Endodermal cell (in vitro differentiated cells): Measurements from ENCODE around the gene ELL. TPM values are rescaled to one million over a fixed set of nuclear protein-coding genes. Genes with fewer than 3 reads are reported as not detected.
A peak's percentile ranks its signal among the peaks of the same experiment; 100 is the strongest.

Experiments used
- DNase-seq: peaks from one replicate; pipeline ENCODE4 v3.0.0-alpha.2; 2017
- H3K27ac ChIP-seq: 2 replicates; pipeline ENCODE4 v1.5.1; 2013; ENCODE audit warnings: mild to moderate bottlenecking, low read depth, low read length, moderate library complexity
- H3K27me3 ChIP-seq: 2 replicates; pipeline ENCODE4 v1.6.1; 2013; ENCODE audit warnings: mild to moderate bottlenecking, low read length, moderate library complexity; ENCODE audit not compliant: insufficient read depth, control insufficient read depth, poor library complexity, severe bottlenecking
- H3K36me3 ChIP-seq: 2 replicates; pipeline ENCODE4 v1.7.0; 2013; ENCODE audit warnings: mild to moderate bottlenecking, low read length, moderate library complexity; ENCODE audit not compliant: control insufficient read depth, insufficient read depth
- H3K4me1 ChIP-seq: one replicate; pipeline ENCODE4 v1.7.0; 2013; ENCODE audit warnings: low read length; ENCODE audit not compliant: control insufficient read depth, insufficient read depth
- H3K4me3 ChIP-seq: 2 replicates; pipeline ENCODE4 v1.5.1; 2013; ENCODE audit warnings: mild to moderate bottlenecking, low read length, moderate library complexity
- H3K9ac ChIP-seq: 2 replicates; pipeline ENCODE4 v1.6.1; 2013; ENCODE audit warnings: mild to moderate bottlenecking, low read length, moderate library complexity; ENCODE audit not compliant: poor library complexity, severe bottlenecking; ENCODE audit errors: extremely low read depth
- H3K9me3 ChIP-seq: 2 replicates; pipeline ENCODE4 v1.6.1; 2013; ENCODE audit warnings: mild to moderate bottlenecking, low read length, moderate library complexity; ENCODE audit not compliant: control insufficient read depth
- H3K27ac Mint-ChIP-seq: 2 replicates; pipeline ENCODE4 v1.8.0; 2020; ENCODE audit warnings: mixed read lengths
- H3K27me3 Mint-ChIP-seq: 2 replicates; pipeline ENCODE4 v1.8.0; 2021; ENCODE audit warnings: mild to moderate bottlenecking, mixed read lengths; ENCODE audit not compliant: insufficient read depth
- H3K36me3 Mint-ChIP-seq: 2 replicates; pipeline ENCODE4 v1.8.0; 2020; ENCODE audit warnings: low read depth, mixed read lengths
- H3K4me1 Mint-ChIP-seq: 2 replicates; pipeline ENCODE4 v1.8.0; 2020; ENCODE audit warnings: mixed read lengths
- H3K4me3 Mint-ChIP-seq: 2 replicates; pipeline ENCODE4 v1.8.0; 2020; ENCODE audit warnings: mild to moderate bottlenecking, moderate library complexity, mixed read lengths
- H3K9me3 Mint-ChIP-seq: 2 replicates; pipeline ENCODE4 v1.8.0; 2020; ENCODE audit warnings: mild to moderate bottlenecking, mixed read lengths
- WGBS, 2 experiments: methylation state at CpG; one replicate each; pipeline versions ENCODE4 v1.1.5 to v1.1.7; 2013; ENCODE audit warnings: missing lambda C conversion rate in 2 of 2, mixed read lengths in 1 of 2; ENCODE audit not compliant: insufficient coverage in 1 of 2, insufficient read length in 1 of 2; 5-methylcytosine and 5-hydroxymethylcytosine counted together
- total RNA-seq, 2 donors: library from RNA; stranded (reverse); fragmentation: NEBNext Ultra II Directional in 1 of 2; extraction: Animal tissue kit (Norgen Biotek cat#: 25700) in 1 of 2; gene quantifications; 2 replicates in 1 of 2; 3 replicates in 1 of 2; pipeline ENCODE4 v1.2.1, GENCODE V29; 2021
- TF ChIP-seq, protein P1 (sequence below): fragments of 200-600 bp; sonication (generic); conservative IDR thresholded peaks from 2 replicates; pipeline ENCODE4 v1.5.0; 2021; ENCODE audit warnings: antibody characterized with exemption, mild to moderate bottlenecking

Gene ELL
- total RNA-seq, 2 donors from 2014 or later = 10.9 to 15.4 TPM

DNA sequence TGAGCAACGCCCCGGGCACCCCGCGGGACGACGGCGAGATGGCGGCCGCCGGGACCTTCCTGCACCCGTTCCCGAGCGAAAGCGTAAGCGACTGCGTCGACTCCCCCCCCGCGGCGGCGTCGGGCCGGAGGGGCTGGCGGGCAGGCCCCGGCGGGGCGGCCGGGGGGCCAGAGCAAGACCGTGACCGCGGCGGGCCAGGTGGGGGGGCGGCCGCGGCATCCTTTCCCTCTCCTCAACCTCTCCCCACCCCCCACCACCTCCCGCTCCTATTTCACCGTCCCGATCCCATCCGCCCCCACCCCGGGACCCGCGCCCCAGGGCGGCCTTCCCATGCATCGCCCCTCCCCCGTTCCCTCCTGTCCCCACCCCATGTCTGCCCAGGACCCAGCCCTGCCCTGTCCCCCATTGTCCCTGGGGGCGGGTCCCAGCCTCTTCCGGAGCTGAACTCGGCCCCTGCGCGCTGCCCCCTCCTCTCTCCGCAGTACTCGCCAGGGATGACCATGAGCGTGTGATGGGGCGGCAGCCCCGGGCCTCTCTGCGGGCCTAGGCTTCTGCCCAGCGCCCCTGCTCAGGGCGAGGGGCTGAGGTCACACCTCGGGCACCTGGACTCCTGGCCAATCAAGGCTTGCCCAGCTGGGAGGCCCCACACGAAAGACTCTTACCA, 88.0 kb downstream of the ELL start:
- Histone ChIP-seq H3K4me3 (no peak overlapping the region), H3K4me1 (peaks cover 13% of the 10 kb centered on the region), H3K9ac (no peak overlapping the region), H3K27me3 (no peaks in the 10 kb centered on the region), H3K36me3 (peaks cover 3% of the 10 kb centered on the region), H3K27ac (peak overlapping the region; percentile 44), H3K9me3 (no peaks in the 10 kb centered on the region)
- H3K4me1 Mint-ChIP-seq = peaks cover 6% of the 10 kb centered on the region
- no peaks in the 10 kb centered on the region for H3K9me3 Mint-ChIP-seq
- WGBS, 2 experiments = 12 to 16% methylated on average over 12 to 56 of the region's 60 CpGs
- peaks cover 3% of the 10 kb centered on the region for H3K27me3 Mint-ChIP-seq
- TF ChIP-seq, protein P1, sequence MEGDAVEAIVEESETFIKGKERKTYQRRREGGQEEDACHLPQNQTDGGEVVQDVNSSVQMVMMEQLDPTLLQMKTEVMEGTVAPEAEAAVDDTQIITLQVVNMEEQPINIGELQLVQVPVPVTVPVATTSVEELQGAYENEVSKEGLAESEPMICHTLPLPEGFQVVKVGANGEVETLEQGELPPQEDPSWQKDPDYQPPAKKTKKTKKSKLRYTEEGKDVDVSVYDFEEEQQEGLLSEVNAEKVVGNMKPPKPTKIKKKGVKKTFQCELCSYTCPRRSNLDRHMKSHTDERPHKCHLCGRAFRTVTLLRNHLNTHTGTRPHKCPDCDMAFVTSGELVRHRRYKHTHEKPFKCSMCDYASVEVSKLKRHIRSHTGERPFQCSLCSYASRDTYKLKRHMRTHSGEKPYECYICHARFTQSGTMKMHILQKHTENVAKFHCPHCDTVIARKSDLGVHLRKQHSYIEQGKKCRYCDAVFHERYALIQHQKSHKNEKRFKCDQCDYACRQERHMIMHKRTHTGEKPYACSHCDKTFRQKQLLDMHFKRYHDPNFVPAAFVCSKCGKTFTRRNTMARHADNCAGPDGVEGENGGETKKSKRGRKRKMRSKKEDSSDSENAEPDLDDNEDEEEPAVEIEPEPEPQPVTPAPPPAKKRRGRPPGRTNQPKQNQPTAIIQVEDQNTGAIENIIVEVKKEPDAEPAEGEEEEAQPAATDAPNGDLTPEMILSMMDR = no peak
- H3K27ac Mint-ChIP-seq = no peak overlapping the region
- DNase-seq = peak; percentile 87
- peaks cover 6% of the 10 kb centered on the region for H3K36me3 Mint-ChIP-seq
- peak overlapping the region; percentile 58 for H3K4me3 Mint-ChIP-seq

- peaks cover 6% of the 10 kb centered on the region for H3K36me3 Mint-ChIP-seq
- TF ChIP-seq, protein P1 = no peak
- H3K4me3 Mint-ChIP-seq = peak overlapping the region; percentile 58
- H3K4me1 Mint-ChIP-seq = peaks cover 2% of the 10 kb centered on the region
- Histone ChIP-seq H3K4me1 (peaks cover 7% of the 10 kb centered on the region), H3K9ac (no peak overlapping the region), H3K36me3 (peaks cover 3% of the 10 kb centered on the region), H3K4me3 (peak overlapping the region; percentile 35), H3K9me3 (no peaks in the 10 kb centered on the region), H3K27ac (no peak overlapping the region), H3K27me3 (no peaks in the 10 kb centered on the region)
- H3K27ac Mint-ChIP-seq = no peak overlapping the region
- H3K27me3 Mint-ChIP-seq = peaks cover 3% of the 10 kb centered on the region
- DNase-seq = peak; percentile 81
- no peaks in the 10 kb centered on the region for H3K9me3 Mint-ChIP-seq
- WGBS, 2 experiments = 25 to 48% methylated on average over 10 to 59 of the region's 59 CpGs
Observed at GRCh38 chr19:18433015-18433691, 88.7 kb downstream of the ELL start.

GRCh38 chr19:18432275-18433014, 89.4 kb downstream of the ELL start:
- Mint-ChIP-seq H3K27ac (peak overlapping the region; percentile 72), H3K36me3 (peaks cover 6% of the 10 kb centered on the region), H3K9me3 (no peaks in the 10 kb centered on the region), H3K4me3 (peak overlapping the region; percentile 58), H3K27me3 (peaks cover 3% of the 10 kb centered on the region), H3K4me1 (peaks cover 2% of the 10 kb centered on the region)
- TF ChIP-seq, protein P1 = no peak
- Histone ChIP-seq H3K4me3 (peak overlapping the region; percentile 35), H3K27me3 (no peaks in the 10 kb centered on the region), H3K27ac (no peak overlapping the region), H3K4me1 (peaks cover 7% of the 10 kb centered on the region), H3K9ac (no peak overlapping the region), H3K9me3 (no peaks in the 10 kb centered on the region), H3K36me3 (peaks cover 3% of the 10 kb centered on the region)
- DNase-seq = peak; percentile 55
- WGBS, 2 experiments = 78 to 87% methylated on average over 3 to 13 of the region's 13 CpGs
